GM13977 (cell line): ENCODE results near the gene HRG.

Source experiments
- DNase-seq: peaks from one replicate; pipeline ENCODE4 v3.0.0; 2012; ENCODE audit warnings: low spot score
- in situ Hi-C: fragments of 300-500 bp; cut with MboI; formaldehyde crosslinking; loops from one replicate; pipeline ENCODE4 v1.12.0; 2022; ENCODE audit warnings: low sequenced_read_pairs, low pct_unique_long_range_greater_than_20kb, mixed read lengths, inconsistent platforms; ENCODE audit not compliant: unreplicated experiment
- TF ChIP-seq, protein P1 (sequence below): IDR thresholded peaks from 2 replicates; pipeline ENCODE4 v1.5.1; 2012; ENCODE audit warnings: mild to moderate bottlenecking, control low read depth; ENCODE audit not compliant: insufficient read depth; ENCODE audit errors: extremely low read depth, missing control alignments

Gene HRG

GRCh38 chr3:186620213-186621092 is 45.4 kb upstream of the HRG start:
- in situ Hi-C loops: no loop called here

GRCh38 chr3:186621894-186622650 is 43.7 kb upstream of the HRG start:
- in situ Hi-C loops: no loop called here
- TF ChIP-seq, protein P1, sequence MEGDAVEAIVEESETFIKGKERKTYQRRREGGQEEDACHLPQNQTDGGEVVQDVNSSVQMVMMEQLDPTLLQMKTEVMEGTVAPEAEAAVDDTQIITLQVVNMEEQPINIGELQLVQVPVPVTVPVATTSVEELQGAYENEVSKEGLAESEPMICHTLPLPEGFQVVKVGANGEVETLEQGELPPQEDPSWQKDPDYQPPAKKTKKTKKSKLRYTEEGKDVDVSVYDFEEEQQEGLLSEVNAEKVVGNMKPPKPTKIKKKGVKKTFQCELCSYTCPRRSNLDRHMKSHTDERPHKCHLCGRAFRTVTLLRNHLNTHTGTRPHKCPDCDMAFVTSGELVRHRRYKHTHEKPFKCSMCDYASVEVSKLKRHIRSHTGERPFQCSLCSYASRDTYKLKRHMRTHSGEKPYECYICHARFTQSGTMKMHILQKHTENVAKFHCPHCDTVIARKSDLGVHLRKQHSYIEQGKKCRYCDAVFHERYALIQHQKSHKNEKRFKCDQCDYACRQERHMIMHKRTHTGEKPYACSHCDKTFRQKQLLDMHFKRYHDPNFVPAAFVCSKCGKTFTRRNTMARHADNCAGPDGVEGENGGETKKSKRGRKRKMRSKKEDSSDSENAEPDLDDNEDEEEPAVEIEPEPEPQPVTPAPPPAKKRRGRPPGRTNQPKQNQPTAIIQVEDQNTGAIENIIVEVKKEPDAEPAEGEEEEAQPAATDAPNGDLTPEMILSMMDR: no peak
- no peak for DNase-seq

More at GRCh38 chr3:186620213-186621092, 45.4 kb upstream of the HRG start:
- DNase-seq: no peak
- TF ChIP-seq, protein P1: no peak

DNA sequence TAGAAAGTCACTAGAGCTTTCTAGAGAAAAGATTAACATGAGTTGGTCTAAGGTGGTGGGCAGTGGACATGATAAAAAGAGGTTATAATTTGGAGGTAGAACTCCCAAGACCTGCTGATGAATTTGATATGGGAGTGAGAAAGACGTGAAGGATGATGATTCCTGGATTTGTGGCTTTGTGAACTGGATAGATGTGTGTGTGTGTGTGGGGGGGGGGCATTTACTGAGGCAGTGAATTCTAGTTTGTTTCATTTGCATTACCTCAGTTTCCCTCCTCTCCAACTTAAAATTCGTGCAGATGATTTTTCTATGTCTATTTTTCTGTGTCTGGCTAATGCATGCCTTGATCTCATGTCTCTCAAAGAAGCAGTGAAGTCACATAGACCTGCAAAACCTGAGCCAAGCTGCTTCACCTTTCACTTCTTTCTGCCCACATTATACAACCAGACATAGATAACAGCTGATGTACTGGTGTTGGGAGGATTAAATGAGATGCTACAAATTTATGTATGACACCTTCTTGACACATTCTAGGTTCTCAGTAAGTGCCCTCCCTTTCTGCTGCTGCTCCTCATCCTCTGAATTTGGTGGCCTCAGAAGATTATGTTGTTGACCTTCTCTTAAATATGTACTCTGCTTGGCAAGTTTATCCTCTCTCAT is 43.0 kb upstream of the HRG start:
- in situ Hi-C loops: no loop called here
- TF ChIP-seq, protein P1: no peak
- DNase-seq: no peak

- in situ Hi-C loops: no loop called here
- TF ChIP-seq, protein P1: no peak
- no peak for DNase-seq
Observed at GRCh38 chr3:186624598-186624997, 41.2 kb upstream of the HRG start.

DNA sequence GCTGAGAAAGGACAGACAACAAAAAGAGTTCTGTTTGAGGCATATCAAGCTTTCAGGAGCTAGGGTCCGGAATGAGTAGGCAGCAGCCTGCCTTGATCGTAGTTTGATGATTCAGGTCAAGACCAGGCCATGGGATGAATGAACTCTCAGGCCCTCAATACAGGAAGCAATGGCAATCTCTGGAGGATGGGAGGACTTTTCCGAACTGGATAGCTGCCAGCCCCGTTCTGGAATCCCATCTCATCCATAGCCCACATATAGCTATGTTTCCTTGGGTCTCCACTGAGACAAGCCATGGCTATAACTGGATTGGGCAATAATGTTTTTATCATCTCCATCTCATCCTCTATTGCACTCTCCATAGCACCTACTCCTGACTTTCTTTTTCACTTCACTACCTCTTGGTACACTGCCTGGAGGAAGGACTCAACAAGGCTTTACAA is 40.2 kb upstream of the HRG start:
- TF ChIP-seq, protein P1: no peak
- DNase-seq: no peak
- in situ Hi-C loops: no loop called here

DNA sequence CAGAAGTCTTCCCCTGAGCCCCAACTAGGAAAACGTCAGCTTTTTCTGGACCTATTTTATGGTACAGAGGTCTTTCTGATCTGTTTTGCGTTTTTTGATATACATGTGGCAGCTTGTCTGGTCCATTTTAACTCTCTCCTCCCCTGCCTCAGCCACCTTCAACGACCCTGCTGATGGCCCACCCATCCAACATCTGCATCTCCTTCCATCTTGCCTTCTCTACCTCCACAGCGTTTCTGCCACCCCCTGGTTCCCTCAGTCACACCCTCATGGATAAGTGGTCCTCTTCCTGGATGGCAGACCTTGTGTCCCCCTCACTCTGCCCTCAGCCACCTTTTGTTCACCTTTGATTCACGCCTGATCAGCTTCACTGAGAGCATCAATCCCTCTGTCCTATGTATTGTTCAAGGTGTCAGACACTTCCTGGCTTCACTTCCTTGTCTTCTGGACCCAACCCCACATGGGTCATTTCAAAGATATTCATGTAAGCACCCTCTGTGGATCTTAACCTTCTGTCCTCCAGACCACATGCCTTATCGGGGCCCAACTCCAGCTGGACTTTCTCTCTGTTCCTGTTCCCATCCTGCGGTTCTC is 39.5 kb upstream of the HRG start:
- no peak for DNase-seq
- in situ Hi-C loops: no loop called here
- TF ChIP-seq, protein P1: no peak
